HG03469 (cell line): ENCODE measurements around the gene NT5E.

Experiments
- ATAC-seq: cut with Tn5 transposase; IDR thresholded peaks from one replicate; pipeline ENCODE4 v1.9.1; 2021; ENCODE audit warnings: mild to moderate bottlenecking, moderate library complexity, moderate number of reproducible peaks; ENCODE audit not compliant: unreplicated experiment

NT5E gene

GRCh38 chr6:85421181-85421580, 28.7 kb upstream of the NT5E start:
- ATAC-seq = no peak

- ATAC-seq = no peak
Measured at GRCh38 chr6:85421972-85422371, 27.9 kb upstream of the NT5E start.

GRCh38 chr6:85422996-85423395, 26.9 kb upstream of the NT5E start:
- ATAC-seq = no peak

GRCh38 chr6:85424981-85425380, 24.9 kb upstream of the NT5E start:
- no peak for ATAC-seq

- no peak for ATAC-seq
Measured at GRCh38 chr6:85425997-85426396, 23.9 kb upstream of the NT5E start.

GRCh38 chr6:85428486-85428885, 21.4 kb upstream of the NT5E start:
- no peak for ATAC-seq

- ATAC-seq = no peak
Measured at GRCh38 chr6:85429346-85429745, 20.5 kb upstream of the NT5E start.

- no peak for ATAC-seq
Measured at GRCh38 chr6:85431271-85431670, 18.6 kb upstream of the NT5E start.

- ATAC-seq = no peak
Measured at GRCh38 chr6:85432554-85432953, 17.3 kb upstream of the NT5E start.

GRCh38 chr6:85435851-85436250, 14.0 kb upstream of the NT5E start:
- ATAC-seq = no peak

GRCh38 chr6:85436411-85436810, 13.5 kb upstream of the NT5E start:
- ATAC-seq = no peak

GRCh38 chr6:85436939-85437495, 12.9 kb upstream of the NT5E start:
- no peak for ATAC-seq

GRCh38 chr6:85443349-85444117, 6.3 kb upstream of the NT5E start:
- no peak for ATAC-seq

- peak; percentile 65 for ATAC-seq
Measured at GRCh38 chr6:85449388-85449817, 480 bp upstream of the NT5E start.

GRCh38 chr6:85451565-85452306, 1.9 kb downstream of the NT5E start:
- no peak for ATAC-seq

- ATAC-seq = no peak
Measured at GRCh38 chr6:85452441-85452881, 2.6 kb downstream of the NT5E start.

GRCh38 chr6:85453052-85453451, 3.2 kb downstream of the NT5E start:
- no peak for ATAC-seq

- ATAC-seq = peak; percentile 14
Measured at GRCh38 chr6:85453490-85453889, 3.6 kb downstream of the NT5E start.

- no peak for ATAC-seq
Measured at GRCh38 chr6:85455471-85456026, 5.7 kb downstream of the NT5E start.

- ATAC-seq = no peak
Measured at GRCh38 chr6:85456782-85457181, 6.9 kb downstream of the NT5E start.

GRCh38 chr6:85458184-85458583, 8.3 kb downstream of the NT5E start:
- ATAC-seq = no peak

GRCh38 chr6:85458782-85459181, 8.9 kb downstream of the NT5E start:
- no peak for ATAC-seq
